ENCODE measurements around the gene DAP.
"Not testable (repeated sequence)": the region's sequence is repeated elsewhere in the genome, so short reads cannot be mapped to it uniquely, and the experiment has no call there.

The DAP gene

GRCh38 chr5:10654566-10654965, 106.5 kb downstream of the DAP start:
- DNase-seq (ENCODE audit: low read depth in 2 of 2) = no peak

GRCh38 chr5:10653751-10654400, 107.2 kb downstream of the DAP start:
- DNase-seq (ENCODE audit: low read depth in 2 of 2) = no peak

GRCh38 chr5:10653043-10653442, 108.0 kb downstream of the DAP start:
- no peak for DNase-seq (ENCODE audit: low read depth in 2 of 2)

- no peak for DNase-seq (ENCODE audit: low read depth in 2 of 2)
Observed at GRCh38 chr5:10652606-10653005, 108.4 kb downstream of the DAP start.

GRCh38 chr5:10652151-10652550, 108.9 kb downstream of the DAP start:
- no peak for DNase-seq (ENCODE audit: low read depth in 2 of 2)

- DNase-seq (ENCODE audit: low read depth in 2 of 2) = no peak
Observed at GRCh38 chr5:10649666-10650380, 111.2 kb downstream of the DAP start.

GRCh38 chr5:10648806-10649665, 112.0 kb downstream of the DAP start:
- DNase-seq (ENCODE audit: low read depth in 2 of 2) = no peak

GRCh38 chr5:10647640-10648039, 113.4 kb downstream of the DAP start:
- DNase-seq (ENCODE audit: low read depth in 2 of 2) = no peak

- DNase-seq (ENCODE audit: low read depth in 2 of 2) = no peak
Observed at GRCh38 chr5:10645671-10646070, 115.4 kb downstream of the DAP start.

GRCh38 chr5:10645146-10645545, 115.9 kb downstream of the DAP start:
- no peak for DNase-seq (ENCODE audit: low read depth in 2 of 2)

- DNase-seq (ENCODE audit: low read depth in 2 of 2) = no peak
Observed at GRCh38 chr5:10644192-10644591, 116.8 kb downstream of the DAP start.

GRCh38 chr5:10642367-10642766, 118.7 kb downstream of the DAP start:
- no peak for DNase-seq (ENCODE audit: low read depth in 2 of 2)

- DNase-seq (ENCODE audit: low read depth in 2 of 2) = no peak
Observed at GRCh38 chr5:10639846-10640368, 121.1 kb downstream of the DAP start.

GRCh38 chr5:10638723-10639122, 122.3 kb downstream of the DAP start:
- DNase-seq (ENCODE audit: low read depth in 2 of 2) = not testable (repeated sequence)

- no peak for DNase-seq (ENCODE audit: low read depth in 2 of 2)
Observed at GRCh38 chr5:10637944-10638343, 123.1 kb downstream of the DAP start.

- no peak for DNase-seq (ENCODE audit: low read depth in 2 of 2)
Observed at GRCh38 chr5:10636363-10637142, 124.5 kb downstream of the DAP start.

GRCh38 chr5:10635867-10636350, 125.1 kb downstream of the DAP start:
- no peak for DNase-seq (ENCODE audit: low read depth in 2 of 2)

- DNase-seq (ENCODE audit: low read depth in 2 of 2) = peak; percentile 34 to 59
Observed at GRCh38 chr5:10635257-10635866, 125.7 kb downstream of the DAP start.

GRCh38 chr5:10634562-10634961, 126.5 kb downstream of the DAP start:
- DNase-seq (ENCODE audit: low read depth in 2 of 2) = no peak

GRCh38 chr5:10634050-10634449, 127.0 kb downstream of the DAP start:
- no peak for DNase-seq (ENCODE audit: low read depth in 2 of 2)
